ENCODE measurements around the gene CAPN10.

The CAPN10 gene

DNA sequence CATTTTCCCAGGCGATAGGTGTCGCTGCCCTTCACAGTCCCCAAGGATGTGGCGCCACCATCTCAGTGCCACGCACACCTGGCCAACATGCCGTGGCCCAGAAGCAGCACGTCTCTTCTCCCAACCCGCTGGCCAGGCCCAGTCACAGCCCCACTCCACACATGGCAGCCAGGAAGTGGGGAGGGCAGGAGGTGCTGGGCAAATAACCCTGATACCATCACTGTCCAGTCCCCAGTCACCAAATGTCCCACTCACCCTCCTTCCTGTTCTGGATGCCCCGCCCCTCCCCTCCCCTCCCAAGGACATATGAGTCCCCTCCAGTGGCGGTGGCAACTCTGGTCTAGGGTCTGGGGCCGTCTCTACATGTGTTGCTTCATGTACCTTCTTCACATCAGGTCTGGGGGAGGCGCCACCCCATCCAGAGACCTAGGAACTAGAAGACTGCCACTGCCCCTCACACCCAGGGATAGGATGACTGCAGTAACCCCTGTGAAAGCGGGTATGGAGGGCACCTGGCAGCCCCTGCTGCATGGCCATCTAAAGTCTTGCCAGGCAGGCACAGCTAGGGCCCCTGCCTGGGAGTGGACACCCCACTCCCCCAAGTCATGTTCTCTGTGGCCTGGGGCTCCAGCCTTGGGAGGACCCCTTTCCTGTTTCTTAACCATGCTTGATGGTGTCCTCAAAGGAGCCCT is 7.3 kb upstream of the CAPN10 start:
- Histone ChIP-seq H3K27ac (ENCODE audit: low read depth, low read length) (peak overlapping the region; percentile 61), H3F3A (ENCODE audit: insufficient read depth) (peaks cover 11% of the 10 kb centered on the region), H3K9me2 (replicated peaks; ENCODE audit: insufficient read depth, low read length) (no peaks in the 10 kb centered on the region), H3K36me3 (ENCODE audit: low read length) (no peaks in the 10 kb centered on the region), H3K4me3 (ENCODE audit: insufficient read depth, low read length, poor library complexity, severe bottlenecking) (no peak overlapping the region), H3K4me2 (ENCODE audit: low read depth, low read length, poor library complexity, severe bottlenecking) (peak overlapping the region; percentile 2), H2AFZ (ENCODE audit: low read depth, low read length, severe bottlenecking) (no peak overlapping the region), H3K9me3 (ENCODE audit: insufficient read depth, low read length) (no peaks in the 10 kb centered on the region), H3K79me2 (ENCODE audit: insufficient read depth, low read length) (peaks cover 37% of the 10 kb centered on the region), H3K27me3 (ENCODE audit: low read length) (no peaks in the 10 kb centered on the region), H4K20me1 (ENCODE audit: low read depth, low read length) (no peaks in the 10 kb centered on the region; the same call in 1 of the 2 replicates), H3K9ac (ENCODE audit: low read length) (peak overlapping the region; percentile 20; the same call in 1 of the 2 replicates)
- TF ChIP-seq, protein P1, sequence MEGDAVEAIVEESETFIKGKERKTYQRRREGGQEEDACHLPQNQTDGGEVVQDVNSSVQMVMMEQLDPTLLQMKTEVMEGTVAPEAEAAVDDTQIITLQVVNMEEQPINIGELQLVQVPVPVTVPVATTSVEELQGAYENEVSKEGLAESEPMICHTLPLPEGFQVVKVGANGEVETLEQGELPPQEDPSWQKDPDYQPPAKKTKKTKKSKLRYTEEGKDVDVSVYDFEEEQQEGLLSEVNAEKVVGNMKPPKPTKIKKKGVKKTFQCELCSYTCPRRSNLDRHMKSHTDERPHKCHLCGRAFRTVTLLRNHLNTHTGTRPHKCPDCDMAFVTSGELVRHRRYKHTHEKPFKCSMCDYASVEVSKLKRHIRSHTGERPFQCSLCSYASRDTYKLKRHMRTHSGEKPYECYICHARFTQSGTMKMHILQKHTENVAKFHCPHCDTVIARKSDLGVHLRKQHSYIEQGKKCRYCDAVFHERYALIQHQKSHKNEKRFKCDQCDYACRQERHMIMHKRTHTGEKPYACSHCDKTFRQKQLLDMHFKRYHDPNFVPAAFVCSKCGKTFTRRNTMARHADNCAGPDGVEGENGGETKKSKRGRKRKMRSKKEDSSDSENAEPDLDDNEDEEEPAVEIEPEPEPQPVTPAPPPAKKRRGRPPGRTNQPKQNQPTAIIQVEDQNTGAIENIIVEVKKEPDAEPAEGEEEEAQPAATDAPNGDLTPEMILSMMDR (IDR thresholded peaks at IDR 0.05; ENCODE audit: insufficient read depth, low read length, poor library complexity, severe bottlenecking), result no peak
- TF ChIP-seq EZH2phosphoT487 (conservative IDR thresholded peaks at IDR 0.05; ENCODE audit: low read length), result no peak

DNA sequence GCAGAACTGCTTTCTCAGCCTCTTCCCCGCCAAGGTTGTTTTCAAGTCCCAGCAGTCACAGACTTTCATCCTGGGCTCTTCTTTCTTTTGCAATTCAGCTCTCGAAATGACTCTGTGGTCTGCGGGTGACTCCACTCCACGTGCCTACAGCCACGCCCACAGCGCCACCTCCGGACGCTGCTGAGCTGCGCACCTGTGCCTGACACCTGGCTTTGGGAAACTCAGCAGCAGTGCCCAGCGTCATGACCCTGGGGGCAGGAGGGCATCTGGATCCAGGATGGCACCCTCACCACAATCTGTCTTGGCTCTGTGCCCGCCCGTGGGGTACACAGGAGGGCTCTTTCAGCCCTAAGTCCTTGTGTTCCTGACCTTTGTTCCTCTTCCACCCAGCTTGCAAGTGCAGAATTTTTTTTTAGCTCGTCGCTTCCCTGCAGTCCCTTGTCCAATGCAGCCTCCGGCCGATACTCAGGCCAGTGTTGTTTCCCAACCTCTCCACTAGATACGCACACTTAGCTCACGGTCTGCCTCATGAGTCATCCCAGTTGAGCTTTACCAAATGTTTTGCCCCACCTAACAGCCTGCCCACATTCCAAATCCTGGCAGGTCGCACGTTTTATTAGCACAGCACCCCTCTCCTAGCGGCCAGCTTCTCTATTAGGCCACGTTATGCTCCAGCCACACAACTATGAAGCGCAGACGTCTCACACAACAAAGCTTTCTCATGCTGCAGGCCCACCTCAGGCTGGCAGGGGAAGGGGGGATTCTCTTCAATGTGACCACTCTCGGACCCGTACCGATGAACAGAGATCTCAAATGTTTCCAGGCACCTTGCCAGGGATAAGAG is 6.5 kb upstream of the CAPN10 start:
- Histone ChIP-seq H3F3A (ENCODE audit: insufficient read depth) (peaks cover 19% of the 10 kb centered on the region), H3K9me2 (replicated peaks; ENCODE audit: insufficient read depth, low read length) (no peaks in the 10 kb centered on the region), H3K79me2 (ENCODE audit: insufficient read depth, low read length) (peaks cover 40% of the 10 kb centered on the region), H3K9me3 (ENCODE audit: insufficient read depth, low read length) (no peaks in the 10 kb centered on the region), H3K36me3 (ENCODE audit: low read length) (no peaks in the 10 kb centered on the region), H3K27ac (ENCODE audit: low read depth, low read length) (peak overlapping the region; percentile 61), H4K20me1 (ENCODE audit: low read depth, low read length) (no peaks in the 10 kb centered on the region; the same call in 1 of the 2 replicates), H3K4me2 (ENCODE audit: low read depth, low read length, poor library complexity, severe bottlenecking) (peak overlapping the region; percentile 2), H3K9ac (ENCODE audit: low read length) (0 out of 2 replicates have a peak overlapping the region, but pooled peaks have one; percentile 20), H3K4me3 (ENCODE audit: insufficient read depth, low read length, poor library complexity, severe bottlenecking) (no peak overlapping the region), H2AFZ (ENCODE audit: low read depth, low read length, severe bottlenecking) (no peak overlapping the region), H3K27me3 (ENCODE audit: low read length) (no peaks in the 10 kb centered on the region)
- TF ChIP-seq, protein P1 (IDR thresholded peaks at IDR 0.05; ENCODE audit: insufficient read depth, low read length, poor library complexity, severe bottlenecking), result peak; percentile 44
- TF ChIP-seq EZH2phosphoT487 (conservative IDR thresholded peaks at IDR 0.05; ENCODE audit: low read length), result no peak

DNA sequence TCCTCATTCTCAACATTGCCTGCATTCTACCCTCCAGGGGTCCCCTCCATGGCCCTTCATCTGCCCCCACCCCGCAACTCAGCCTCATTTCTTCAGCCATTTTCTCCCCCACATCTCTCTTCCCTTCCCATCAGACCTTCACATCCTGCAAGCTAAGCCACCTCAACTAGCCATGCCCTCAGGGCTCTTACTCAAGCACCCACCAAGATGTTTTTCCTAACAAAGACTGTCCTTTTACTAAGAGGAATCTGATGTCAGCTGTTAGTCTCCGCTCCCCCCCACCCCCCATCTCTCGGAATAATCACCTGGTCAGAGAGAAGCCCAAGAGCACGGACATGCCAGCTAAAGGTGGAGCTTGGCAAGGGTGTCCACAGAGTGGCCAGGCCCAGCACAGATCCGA is 4.7 kb upstream of the CAPN10 start:
- H3K9me3 ChIP-seq (ENCODE audit: insufficient read depth, low read length), result no peaks in the 10 kb centered on the region
- no peak overlapping the region for H3K9ac ChIP-seq (ENCODE audit: low read length)
- H3K79me2 ChIP-seq (ENCODE audit: insufficient read depth, low read length), result peaks cover 46% of the 10 kb centered on the region
- H2AFZ ChIP-seq (ENCODE audit: low read depth, low read length, severe bottlenecking), result no peak overlapping the region
- H3F3A ChIP-seq (ENCODE audit: insufficient read depth), result peaks cover 27% of the 10 kb centered on the region
- H3K4me3 ChIP-seq (ENCODE audit: insufficient read depth, low read length, poor library complexity, severe bottlenecking), result no peak overlapping the region
- no peak overlapping the region for H3K4me2 ChIP-seq (ENCODE audit: low read depth, low read length, poor library complexity, severe bottlenecking)
- H3K36me3 ChIP-seq (ENCODE audit: low read length), result no peaks in the 10 kb centered on the region
- no peaks in the 10 kb centered on the region for H3K27me3 ChIP-seq (ENCODE audit: low read length)
- no peaks in the 10 kb centered on the region for H3K9me2 ChIP-seq (replicated peaks; ENCODE audit: insufficient read depth, low read length)
- no peaks in the 10 kb centered on the region; the same call in 1 of the 2 replicates for H4K20me1 ChIP-seq (ENCODE audit: low read depth, low read length)
- TF ChIP-seq, protein P1 (IDR thresholded peaks at IDR 0.05; ENCODE audit: insufficient read depth, low read length, poor library complexity, severe bottlenecking), result no peak
- TF ChIP-seq EZH2phosphoT487 (conservative IDR thresholded peaks at IDR 0.05; ENCODE audit: low read length), result no peak
- no peak overlapping the region for H3K27ac ChIP-seq (ENCODE audit: low read depth, low read length)

Data from SU-DHL-6 (cell line).